H1 (cell line): ENCODE data around the gene PTPRJ. TPM values are rescaled to one million over a fixed set of nuclear protein-coding genes. Genes with fewer than 3 reads are reported as not detected.
"Not testable (repeated sequence)": the region's sequence is repeated elsewhere in the genome, so short reads cannot be mapped to it uniquely, and the experiment has no call there.

Source experiments
- CTCF ChIA-PET: fragments of 300-600 bp; sonication (Branson Sonifier 250); formaldehyde crosslinking; loops from one replicate; lab custom pipeline; 2021; ENCODE audit not compliant: partially characterized antibody; lab: Charles Lee
- POLR2A ChIA-PET: fragments of 300-600 bp; sonication (Branson Sonifier 250); formaldehyde crosslinking; loops from one replicate; lab custom pipeline; 2021; ENCODE audit warnings: inconsistent platforms; ENCODE audit not compliant: partially characterized antibody; lab: Charles Lee
- DNase-seq, 2 experiments: peaks; one replicate each; pipeline versions ENCODE4 v3.0.0 to v3.0.0-alpha.2; 2010 to 2022; ENCODE audit warnings: low spot score in 2 of 2, low read depth in 1 of 2, mixed read lengths in 1 of 2
- FAIRE-seq: peaks from 2 replicates; lab custom pipeline; 2011; peaks lifted over from hg19 to GRCh38; lab: Jason Lieb, UNC
- H2AFZ ChIP-seq: 2 replicates; pipeline ENCODE4 v1.8.1; 2012; ENCODE audit warnings: low read length, inconsistent platforms
- H2AK5ac ChIP-seq: 2 replicates; pipeline ENCODE4 v1.6.1; 2013; ENCODE audit warnings: low read depth, low read length
- H2BK120ac ChIP-seq: replicated peaks from 2 replicates; pipeline ENCODE3; 2013; ENCODE audit warnings: low read depth, low read length, inconsistent platforms
- H2BK12ac ChIP-seq: 2 replicates; pipeline ENCODE4 v1.6.1; 2013; ENCODE audit warnings: low read depth, low read length
- H2BK15ac ChIP-seq: 2 replicates; pipeline ENCODE4 v1.6.1; 2013; ENCODE audit warnings: low read length
- H2BK20ac ChIP-seq: 2 replicates; pipeline ENCODE4 v1.6.1; 2013; ENCODE audit warnings: low read length
- H2BK5ac ChIP-seq: 2 replicates; pipeline ENCODE4 v1.6.1; 2013; ENCODE audit warnings: low read depth, low read length
- H3K14ac ChIP-seq: 2 replicates; pipeline ENCODE4 v1.6.1; 2013; ENCODE audit warnings: inconsistent platforms; ENCODE audit not compliant: insufficient read length
- H3K18ac ChIP-seq: 2 replicates; pipeline ENCODE4 v1.6.1; 2013; ENCODE audit warnings: low read length; ENCODE audit errors: extremely low read depth
- H3K23ac ChIP-seq: 2 replicates; pipeline ENCODE4 v1.6.1; 2013; ENCODE audit warnings: inconsistent platforms; ENCODE audit not compliant: insufficient read length
- H3K23me2 ChIP-seq: 2 replicates; pipeline ENCODE4 v1.6.1; 2013; ENCODE audit warnings: low read depth, low read length
- H3K27ac ChIP-seq: 2 replicates; pipeline ENCODE4 v1.6.1; 2011; ENCODE audit warnings: low read depth, low read length, inconsistent platforms
- H3K27me3 ChIP-seq, 4 experiments: replicated peaks in 1 of 4; 1 replicate in 1 of 4; 2 replicates in 3 of 4; pipeline versions ENCODE4 v1.6.1 to v1.8.1; 2011 to 2013; ENCODE audit warnings: low read length in 3 of 4, mild to moderate bottlenecking in 3 of 4, inconsistent platforms in 2 of 4, mixed read lengths in 2 of 4, moderate library complexity in 1 of 4; ENCODE audit not compliant: control insufficient read depth in 3 of 4, insufficient read depth in 3 of 4; ENCODE audit errors: extremely low read depth in 1 of 4
- H3K36me3 ChIP-seq, 4 experiments: 2 replicates each; pipeline versions ENCODE4 v1.6.1 to v1.8.1; 2011 to 2013; ENCODE audit warnings: mild to moderate bottlenecking in 4 of 4, low read length in 3 of 4, moderate library complexity in 2 of 4, control low read depth in 1 of 4, inconsistent platforms in 1 of 4; ENCODE audit not compliant: insufficient read depth in 4 of 4, control insufficient read depth in 2 of 4
- H3K4ac ChIP-seq: replicated peaks from 2 replicates; pipeline ENCODE3; 2013; ENCODE audit warnings: low read length, low read depth, mixed read lengths, inconsistent platforms; ENCODE audit not compliant: insufficient read length
- H3K4me1 ChIP-seq, 4 experiments: replicated peaks in 1 of 4; 1 replicate in 1 of 4; 2 replicates in 3 of 4; pipeline versions ENCODE4 v1.6.1 to v1.8.1; 2011 to 2013; ENCODE audit warnings: low read length in 3 of 4, inconsistent platforms in 2 of 4, mixed read lengths in 1 of 4; ENCODE audit not compliant: insufficient read depth in 4 of 4, control insufficient read depth in 3 of 4
- H3K4me2 ChIP-seq, 2 experiments: 2 replicates each; pipeline versions ENCODE4 v1.6.1 to v1.8.1; 2011 to 2013; ENCODE audit warnings: low read depth in 2 of 2, low read length in 2 of 2, control low read depth in 1 of 2, inconsistent platforms in 1 of 2, mild to moderate bottlenecking in 1 of 2; ENCODE audit not compliant: insufficient read depth in 1 of 2
- H3K4me3 ChIP-seq, 4 experiments: fragments of 200-600, 300-600 bp in 1 of 4; sonication (generic), shearing (Covaris generic), sonication (Bioruptor Twin) in 1 of 4; 2 replicates each; pipeline versions ENCODE4 v1.5.1 to v1.8.1; 2011 to 2016; ENCODE audit warnings: low read length in 4 of 4, low read depth in 3 of 4, control low read depth in 2 of 4, inconsistent platforms in 2 of 4, mild to moderate bottlenecking in 2 of 4, mixed read lengths in 1 of 4, moderate library complexity in 1 of 4; ENCODE audit not compliant: insufficient read depth in 2 of 4; ENCODE audit errors: extremely low read depth in 1 of 4
- H3K56ac ChIP-seq: replicated peaks from 2 replicates; pipeline ENCODE3; 2013; ENCODE audit warnings: low read depth, mild to moderate bottlenecking, mixed read lengths, low read length, inconsistent platforms; ENCODE audit not compliant: insufficient read length
- H3K79me1 ChIP-seq: 2 replicates; pipeline ENCODE4 v1.6.1; 2013; ENCODE audit warnings: low read depth, low read length, control low read depth
- H3K79me2 ChIP-seq, 2 experiments: 2 replicates each; pipeline versions ENCODE4 v1.6.1 to v1.8.1; 2012 to 2013; ENCODE audit warnings: low read length in 2 of 2, mild to moderate bottlenecking in 2 of 2, inconsistent platforms in 1 of 2; ENCODE audit not compliant: insufficient read depth in 2 of 2, control insufficient read depth in 1 of 2
- H3K9ac ChIP-seq, 4 experiments: replicated peaks in 1 of 4; 1 replicate in 1 of 4; 2 replicates in 3 of 4; pipeline versions ENCODE4 v1.6.1 to v1.8.1; 2011 to 2013; ENCODE audit warnings: low read depth in 3 of 4, low read length in 3 of 4, control low read depth in 2 of 4, mild to moderate bottlenecking in 2 of 4, moderate library complexity in 2 of 4, inconsistent platforms in 1 of 4; ENCODE audit errors: extremely low read depth in 1 of 4
- H3K9me3 ChIP-seq, 2 experiments: 2 replicates each; pipeline versions ENCODE4 v1.6.1 to v1.8.1; 2012 to 2013; ENCODE audit warnings: mild to moderate bottlenecking in 2 of 2, moderate library complexity in 2 of 2, control low read depth in 1 of 2, inconsistent platforms in 1 of 2, low read depth in 1 of 2, low read length in 1 of 2, mixed read lengths in 1 of 2; ENCODE audit not compliant: insufficient read depth in 2 of 2
- H4K20me1 ChIP-seq, 2 experiments: replicated peaks in 1 of 2; 2 replicates each; pipeline versions ENCODE3 to v1.8.1; 2011 to 2013; ENCODE audit warnings: inconsistent platforms in 2 of 2, low read length in 2 of 2, mild to moderate bottlenecking in 1 of 2; ENCODE audit not compliant: insufficient read depth in 2 of 2, control insufficient read depth in 1 of 2
- H4K5ac ChIP-seq: 2 replicates; pipeline ENCODE4 v1.6.1; 2013; ENCODE audit warnings: low read length, low read depth, mixed read lengths, inconsistent platforms; ENCODE audit not compliant: insufficient read length
- H4K8ac ChIP-seq: 2 replicates; pipeline ENCODE4 v1.8.0; 2013; ENCODE audit warnings: mild to moderate bottlenecking, moderate library complexity, low read length, inconsistent platforms; ENCODE audit not compliant: insufficient read depth; ENCODE audit errors: extremely low read depth
- H4K91ac ChIP-seq: replicated peaks from 2 replicates; pipeline ENCODE3; 2013; ENCODE audit warnings: low read length, mixed read lengths, inconsistent platforms; ENCODE audit not compliant: insufficient read length
- WGBS, 2 experiments: shearing (Covaris generic) in 1 of 2; methylation state at CpG; one replicate each; pipeline versions ENCODE4 v1.1.6 to v1.1.7; 2013 to 2015; ENCODE audit warnings: low lambda C conversion rate in 2 of 2, mixed read lengths in 2 of 2, inconsistent platforms in 1 of 2, low coverage in 1 of 2, missing lambda C conversion rate in 1 of 2; ENCODE audit not compliant: insufficient replicate concordance in 2 of 2, insufficient coverage in 1 of 2, insufficient read length in 1 of 2; ENCODE audit errors: extremely low coverage in 1 of 2, missing lambda C conversion rate in 1 of 2; 5-methylcytosine and 5-hydroxymethylcytosine counted together
- polyA plus RNA-seq, 7 experiments: library from polyadenylated mRNA; depleted of rRNA in 3 of 7; stranded (reverse) in 5 of 7; unstranded in 2 of 7; fragments of >200 nt in 5 of 7; fragments of 200-250 nt in 2 of 7; gene quantifications; 1 replicate in 5 of 7; 2 replicates in 1 of 7; 4 replicates in 1 of 7; pipeline versions ENCODE4 v1.2.1 to v1.2.3, GENCODE V29; 2011 to 2013; ENCODE audit warnings: missing spikeins in 2 of 7, mixed read lengths in 2 of 7
- total RNA-seq: library from RNA; stranded (reverse); fragmentation: NEBNext Ultra II Directional; extraction: Animal tissue kit (Norgen Biotek cat#: 25700); gene quantifications from 2 replicates; pipeline ENCODE4 v1.2.1, GENCODE V29; 2021

PTPRJ gene
- total and polyA plus RNA-seq, 2 of the 8 experiments (the other 6 are each of a cell fraction or from before 2014, with no cell fraction given) = 4.4 to 22.6 TPM

- H3K79me2 ChIP-seq, H2BK15ac ChIP-seq, H2BK5ac ChIP-seq, H2AFZ ChIP-seq, H3K9ac ChIP-seq, FAIRE-seq, H4K20me1 ChIP-seq, H3K36me3 ChIP-seq, H3K4me2 ChIP-seq, H3K4me1 ChIP-seq, H3K23me2 ChIP-seq, H3K79me1 ChIP-seq, H4K8ac ChIP-seq, H3K23ac ChIP-seq, H2AK5ac ChIP-seq, H3K18ac ChIP-seq, H3K27ac ChIP-seq, H3K27me3 ChIP-seq, H3K14ac ChIP-seq, H3K56ac ChIP-seq, H3K4me3 ChIP-seq, H2BK12ac ChIP-seq, H2BK120ac ChIP-seq, H4K5ac ChIP-seq, POLR2A ChIA-PET, H4K91ac ChIP-seq, H2BK20ac ChIP-seq, H3K9me3 ChIP-seq, H3K4ac ChIP-seq, DNase-seq: not testable (repeated sequence)
- 85% methylated on average over 3 of the region's 3 CpGs; no CpG with 5 or more reads in 1 of the 2 experiments for WGBS, 2 experiments
- CTCF ChIA-PET = interaction anchor here (0.7 kb wide), 1 partner anchor 32 kb away, joined by 3 read pairs; no protein-coding TSS in a partner anchor
These were observed 159.5 kb downstream of the PTPRJ start for GRCh38 chr11:48139896-48140295.
